ENCODE measurements around the gene HK2.
"Not testable (repeated sequence)": the region's sequence is repeated elsewhere in the genome, so short reads cannot be mapped to it uniquely, and the experiment has no call there.

Gene HK2

GRCh38 chr2:74833418-74834233 lies at the start of gene HK2:
Gene HK2 (plus strand): TSS chr2:74834127. CDS start chr2:74834581, 454 bp downstream.
- no peaks in the 10 kb centered on the region for H3K9me3 Mint-ChIP-seq
- H3K4me3 Mint-ChIP-seq, result peak within 1 kb of the TSS; percentile 95
- peak within 1 kb of the TSS; percentile 96 for H3K27ac Mint-ChIP-seq
- peaks cover 46% of the 10 kb centered on the region for H3K4me1 Mint-ChIP-seq
- DNase-seq, result peak; percentile 86
- ATAC-seq, result peak; percentile 83
- H3K36me3 Mint-ChIP-seq (ENCODE audit: low read depth), result peaks cover 31% of the 10 kb centered on the region
- H3K27me3 Mint-ChIP-seq, result no peaks in the 10 kb centered on the region

DNA sequence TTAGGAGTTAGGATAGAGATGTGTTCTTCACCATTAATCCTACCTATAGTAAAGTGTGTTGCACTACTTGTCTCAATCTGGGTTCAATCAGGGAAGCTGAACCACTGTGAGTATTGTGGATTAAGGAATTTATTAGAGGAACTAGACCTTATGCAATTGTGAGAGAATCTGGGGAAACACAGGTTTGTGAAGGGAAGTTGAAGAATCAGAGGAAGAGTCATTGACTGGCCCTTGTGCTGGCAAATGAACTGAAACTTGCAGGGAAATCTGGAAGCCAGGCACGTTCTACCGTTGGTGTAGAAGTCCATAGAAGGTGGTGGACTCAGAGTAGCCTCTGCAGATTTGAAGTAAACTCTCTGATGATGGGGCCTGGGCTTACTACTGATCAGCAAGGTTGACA lies 44.7 kb upstream of the HK2 start:
- Mint-ChIP-seq H3K27me3 (peaks cover 9% of the 10 kb centered on the region), H3K27ac (no peak overlapping the region), H3K36me3 (ENCODE audit: low read depth) (no peaks in the 10 kb centered on the region), H3K4me3 (no peak overlapping the region), H3K4me1 (no peaks in the 10 kb centered on the region), H3K9me3 (peaks cover 17% of the 10 kb centered on the region)
- DNase-seq, result no peak
- ATAC-seq, result no peak

DNA sequence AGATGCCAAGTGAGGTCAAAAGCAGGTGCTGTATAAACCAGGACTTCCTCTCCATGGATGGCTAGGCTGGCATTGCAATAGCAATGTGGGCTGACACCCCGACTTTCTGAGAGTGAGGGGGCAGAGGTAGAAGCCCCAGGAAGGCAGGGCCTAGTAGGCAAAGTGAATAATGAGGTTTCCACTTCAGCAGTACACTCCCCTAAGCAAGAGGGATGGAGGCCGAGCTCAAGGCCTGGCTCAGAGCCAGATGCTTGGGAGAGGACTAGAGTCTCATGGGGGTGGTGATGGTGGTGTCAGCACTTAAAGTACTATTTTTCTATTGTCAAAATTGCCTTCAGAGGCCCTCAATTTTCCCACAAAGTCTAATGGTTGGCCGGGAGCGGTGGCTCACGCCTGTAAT lies 41.6 kb upstream of the HK2 start:
- H3K36me3 Mint-ChIP-seq (ENCODE audit: low read depth), result no peaks in the 10 kb centered on the region
- no peak overlapping the region for H3K4me3 Mint-ChIP-seq
- no peak overlapping the region for H3K27ac Mint-ChIP-seq
- DNase-seq (no peak), ATAC-seq (no peak)
- no peaks in the 10 kb centered on the region for H3K4me1 Mint-ChIP-seq
- peaks cover 7% of the 10 kb centered on the region for H3K27me3 Mint-ChIP-seq
- H3K9me3 Mint-ChIP-seq, result peaks cover 15% of the 10 kb centered on the region

- not testable (repeated sequence) for H3K9me3 Mint-ChIP-seq; ATAC-seq; H3K27ac Mint-ChIP-seq; H3K36me3 Mint-ChIP-seq (ENCODE audit: low read depth); H3K4me1 Mint-ChIP-seq; H3K27me3 Mint-ChIP-seq; DNase-seq; H3K4me3 Mint-ChIP-seq
Measured at GRCh38 chr2:74794878-74795277, 39.0 kb upstream of the HK2 start.

- DNase-seq (no peak), ATAC-seq (no peak)
- H3K4me1 Mint-ChIP-seq, result no peaks in the 10 kb centered on the region
- no peaks in the 10 kb centered on the region for H3K36me3 Mint-ChIP-seq (ENCODE audit: low read depth)
- no peak overlapping the region for H3K27ac Mint-ChIP-seq
- H3K27me3 Mint-ChIP-seq, result peaks cover 3% of the 10 kb centered on the region
- no peak overlapping the region for H3K4me3 Mint-ChIP-seq
- H3K9me3 Mint-ChIP-seq, result no peaks in the 10 kb centered on the region
Measured at GRCh38 chr2:74806355-74806839, 27.5 kb upstream of the HK2 start.

DNA sequence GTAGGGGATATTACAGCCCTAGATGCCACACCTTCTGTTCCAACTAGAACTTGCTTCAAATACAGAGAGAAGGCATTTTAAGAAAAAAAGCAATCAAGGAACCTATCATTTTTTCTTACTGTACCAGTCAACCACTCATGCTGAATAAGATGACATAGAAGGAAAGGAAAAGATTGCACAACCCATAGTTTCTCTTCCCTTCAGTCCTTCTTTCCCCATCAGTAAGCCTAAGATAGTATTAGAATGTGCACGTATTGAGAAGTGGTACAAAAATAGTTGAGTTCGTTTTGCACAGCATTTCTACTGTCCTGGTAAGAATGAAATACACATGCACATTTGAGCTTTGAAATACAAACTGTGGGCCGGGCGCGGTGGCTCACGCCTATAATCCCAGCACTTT lies 27.0 kb upstream of the HK2 start:
- Mint-ChIP-seq H3K9me3 (no peaks in the 10 kb centered on the region), H3K36me3 (ENCODE audit: low read depth) (no peaks in the 10 kb centered on the region), H3K27me3 (peaks cover 2% of the 10 kb centered on the region)

GRCh38 chr2:74812787-74813590 lies 20.9 kb upstream of the HK2 start:
- H3K27me3 Mint-ChIP-seq, result peaks cover 9% of the 10 kb centered on the region
- no peak overlapping the region for H3K27ac Mint-ChIP-seq
- ATAC-seq (no peak), DNase-seq (no peak)
- no peak overlapping the region for H3K4me3 Mint-ChIP-seq
- H3K4me1 Mint-ChIP-seq, result peaks cover 8% of the 10 kb centered on the region
- no peaks in the 10 kb centered on the region for H3K9me3 Mint-ChIP-seq
- H3K36me3 Mint-ChIP-seq (ENCODE audit: low read depth), result no peaks in the 10 kb centered on the region

More for the DNA sequence above, 27.0 kb upstream of the HK2 start:
- H3K4me1 Mint-ChIP-seq, result no peaks in the 10 kb centered on the region
- no peak overlapping the region for H3K27ac Mint-ChIP-seq
- no peak overlapping the region for H3K4me3 Mint-ChIP-seq
- no peak for DNase-seq
- ATAC-seq, result no peak

- ATAC-seq (no peak), DNase-seq (no peak)
- no peak overlapping the region for H3K4me3 Mint-ChIP-seq
- H3K9me3 Mint-ChIP-seq, result no peaks in the 10 kb centered on the region
- H3K27me3 Mint-ChIP-seq, result peaks cover 9% of the 10 kb centered on the region
- H3K4me1 Mint-ChIP-seq, result peaks cover 8% of the 10 kb centered on the region
- H3K27ac Mint-ChIP-seq, result no peak overlapping the region
- no peaks in the 10 kb centered on the region for H3K36me3 Mint-ChIP-seq (ENCODE audit: low read depth)
Measured at GRCh38 chr2:74814102-74814501, 19.8 kb upstream of the HK2 start.

GRCh38 chr2:74815941-74816340 lies 18.0 kb upstream of the HK2 start:
- H3K4me3 Mint-ChIP-seq, result no peak overlapping the region
- DNase-seq (no peak), ATAC-seq (no peak)
- H3K27ac Mint-ChIP-seq, result no peak overlapping the region
- peaks cover 9% of the 10 kb centered on the region for H3K27me3 Mint-ChIP-seq
- no peaks in the 10 kb centered on the region for H3K9me3 Mint-ChIP-seq
- peaks cover 8% of the 10 kb centered on the region for H3K4me1 Mint-ChIP-seq
- H3K36me3 Mint-ChIP-seq (ENCODE audit: low read depth), result no peaks in the 10 kb centered on the region

- Mint-ChIP-seq H3K4me1 (peaks cover 8% of the 10 kb centered on the region), H3K4me3 (no peak overlapping the region), H3K36me3 (ENCODE audit: low read depth) (no peaks in the 10 kb centered on the region)
Measured at GRCh38 chr2:74816540-74817303, 17.2 kb upstream of the HK2 start.

DNA sequence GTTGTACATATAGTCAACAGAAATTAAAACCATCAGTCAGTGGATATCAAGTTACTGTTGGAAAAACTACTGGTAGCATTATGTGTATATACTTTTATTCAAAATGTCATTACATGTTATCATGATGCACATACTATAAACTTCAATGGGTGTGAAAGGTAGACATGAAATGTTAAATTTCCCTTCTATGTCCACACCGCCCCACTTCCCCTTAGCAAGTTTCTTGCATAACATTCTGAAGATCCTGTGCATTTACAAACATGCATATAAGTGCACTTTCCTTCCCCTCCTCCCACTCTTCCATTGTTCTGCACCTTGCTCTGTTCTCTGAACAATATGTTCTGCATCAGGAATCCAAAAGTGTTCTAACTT lies 16.6 kb upstream of the HK2 start:
- Mint-ChIP-seq H3K36me3 (ENCODE audit: low read depth) (no peaks in the 10 kb centered on the region), H3K4me1 (peaks cover 8% of the 10 kb centered on the region), H3K27ac (no peak overlapping the region), H3K4me3 (no peak overlapping the region), H3K27me3 (peaks cover 7% of the 10 kb centered on the region), H3K9me3 (no peaks in the 10 kb centered on the region)
- no peak for DNase-seq
- ATAC-seq, result no peak

More at GRCh38 chr2:74816540-74817303, 17.2 kb upstream of the HK2 start:
- Mint-ChIP-seq H3K27ac (no peak overlapping the region), H3K9me3 (no peaks in the 10 kb centered on the region), H3K27me3 (peaks cover 7% of the 10 kb centered on the region)
- ATAC-seq (no peak), DNase-seq (no peak)

GRCh38 chr2:74819702-74820101 lies 14.2 kb upstream of the HK2 start:
- no peak overlapping the region for H3K4me3 Mint-ChIP-seq
- H3K27ac Mint-ChIP-seq, result no peak overlapping the region
- peaks cover 8% of the 10 kb centered on the region for H3K4me1 Mint-ChIP-seq
- DNase-seq (no peak), ATAC-seq (no peak)
- no peaks in the 10 kb centered on the region for H3K36me3 Mint-ChIP-seq (ENCODE audit: low read depth)
- H3K9me3 Mint-ChIP-seq, result no peaks in the 10 kb centered on the region
- H3K27me3 Mint-ChIP-seq, result peaks cover 7% of the 10 kb centered on the region

- ATAC-seq (no peak), DNase-seq (no peak)
- no peak overlapping the region for H3K27ac Mint-ChIP-seq
- no peak overlapping the region for H3K4me3 Mint-ChIP-seq
- H3K4me1 Mint-ChIP-seq, result peaks cover 8% of the 10 kb centered on the region
- no peaks in the 10 kb centered on the region for H3K9me3 Mint-ChIP-seq
- H3K36me3 Mint-ChIP-seq (ENCODE audit: low read depth), result no peaks in the 10 kb centered on the region
- peaks cover 4% of the 10 kb centered on the region for H3K27me3 Mint-ChIP-seq
Measured at GRCh38 chr2:74821177-74822126, 12.5 kb upstream of the HK2 start.
